Activated effector memory CD4-positive, alpha-beta T cell treated with Interleukin-2 at 50 U/mL for 16 hours (primary cell): ENCODE measurements around the gene DGCR8.

Source experiments
- DNase-seq: peaks from one replicate; pipeline ENCODE4 v3.0.0-alpha.2; 2020

Gene DGCR8

GRCh38 chr22:20112623-20113511, 32.8 kb downstream of the DGCR8 start:
- no peak for DNase-seq

- no peak for DNase-seq
These were observed 33.7 kb downstream of the DGCR8 start for GRCh38 chr22:20113551-20114310.

- no peak for DNase-seq
These were observed 34.8 kb downstream of the DGCR8 start for GRCh38 chr22:20114506-20115475.

- no peak for DNase-seq
These were observed 35.8 kb downstream of the DGCR8 start, which contains the start of gene RANBP1 for GRCh38 chr22:20115691-20116375. Gene RANBP1, plus strand, starts transcription at chr22:20116104. Its CDS starts 81 bp downstream, at chr22:20116185.

- DNase-seq, result no peak
These were observed 36.4 kb downstream of the DGCR8 start for GRCh38 chr22:20116376-20116950.

GRCh38 chr22:20116951-20117632, 37.1 kb downstream of the DGCR8 start, which contains the start of gene TRMT2A:
Gene TRMT2A, minus strand, starts transcription at chr22:20117226. Its CDS starts 320 bp downstream, at chr22:20116906.
- DNase-seq, result peak; percentile 96

- peak; percentile 29 for DNase-seq
These were observed 37.7 kb downstream of the DGCR8 start for GRCh38 chr22:20117633-20118299.

- no peak for DNase-seq
These were observed 38.4 kb downstream of the DGCR8 start for GRCh38 chr22:20118300-20119020.

GRCh38 chr22:20121856-20122415, 41.9 kb downstream of the DGCR8 start:
- DNase-seq, result no peak

GRCh38 chr22:20123366-20124082, 43.5 kb downstream of the DGCR8 start:
- DNase-seq, result no peak

GRCh38 chr22:20124083-20124787, 44.2 kb downstream of the DGCR8 start:
- DNase-seq, result no peak

GRCh38 chr22:20125201-20126174, 45.4 kb downstream of the DGCR8 start:
- DNase-seq, result no peak

GRCh38 chr22:20126284-20127029, 46.4 kb downstream of the DGCR8 start:
- no peak for DNase-seq

GRCh38 chr22:20127318-20127868, 47.4 kb downstream of the DGCR8 start:
- no peak for DNase-seq

GRCh38 chr22:20127869-20128618, 48.0 kb downstream of the DGCR8 start:
- DNase-seq, result no peak
